ENCODE measurements around the gene IQCK. TPM values are rescaled to one million over a fixed set of nuclear protein-coding genes. Genes with fewer than 3 reads are reported as not detected.

The IQCK gene
- polyA plus RNA-seq, 3 donors: 0.52 to 1.2 (median 0.58) TPM

DNA sequence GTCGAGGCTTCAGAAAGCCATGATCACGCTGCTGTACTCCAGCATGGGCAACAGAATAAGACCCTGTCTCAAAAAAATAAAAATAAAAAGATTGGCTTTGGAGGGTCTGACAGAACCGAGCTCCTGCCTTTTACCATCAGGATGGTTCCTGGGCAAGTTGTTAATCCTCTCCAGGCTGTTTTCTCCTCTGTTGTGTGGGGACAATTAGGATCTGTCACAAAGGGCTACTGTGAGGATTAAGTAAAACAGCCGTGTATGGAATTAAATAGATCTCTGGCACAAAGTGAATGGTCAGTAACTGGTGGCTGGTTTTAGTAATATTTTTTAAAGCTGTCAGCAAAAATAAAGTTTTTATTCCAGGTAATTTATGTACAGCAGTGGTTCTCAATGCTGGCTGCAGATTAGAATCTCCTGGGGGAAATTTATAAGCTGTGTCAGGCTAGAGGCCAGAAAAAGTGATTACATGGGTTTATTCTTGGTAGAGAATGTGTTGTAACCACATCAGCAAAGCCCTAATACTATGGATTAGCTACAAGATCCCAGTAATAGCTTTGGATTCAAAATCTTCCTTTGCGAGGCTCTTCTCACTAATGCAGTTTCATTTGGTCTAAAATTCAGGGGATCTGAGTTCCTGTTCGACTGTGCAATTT lies 119.4 kb downstream of the IQCK start:
- H3K27ac Mint-ChIP-seq: no peak overlapping the region
- H3K27me3 ChIP-seq (ENCODE audit: control insufficient read depth in 2 of 2, insufficient read depth in 2 of 2, low read length in 2 of 2): no peaks in the 10 kb centered on the region
- WGBS (ENCODE audit: insufficient coverage): 92% methylated on average over 2 of the region's 6 CpGs
- H3K36me3 Mint-ChIP-seq: no peaks in the 10 kb centered on the region
- no peak overlapping the region for H3K4me3 ChIP-seq (replicated peaks in 1 of 3; ENCODE audit: low read depth in 2 of 3, low read length in 3 of 3)
- peaks cover 3% of the 10 kb centered on the region for H3K4me1 Mint-ChIP-seq
- no peak overlapping the region for H3K27ac ChIP-seq (ENCODE audit: low read depth in 1 of 2, low read length in 2 of 2)
- no peaks in the 10 kb centered on the region for H3K9me3 ChIP-seq (replicated peaks in 1 of 2; ENCODE audit: control insufficient read depth in 1 of 2, insufficient read depth in 1 of 2, low read length in 2 of 2)
- H3K4me3 Mint-ChIP-seq: no peak overlapping the region
- H3K4me1 ChIP-seq (ENCODE audit: control insufficient read depth in 1 of 2, insufficient read depth in 2 of 2, low read length in 2 of 2): no peaks in the 10 kb centered on the region
- H3K9ac ChIP-seq (ENCODE audit: insufficient read depth, low read length, poor library complexity, severe bottlenecking): no peak overlapping the region
- H3K79me2 ChIP-seq (ENCODE audit: insufficient read depth, low read length): no peaks in the 10 kb centered on the region
- H3K36me3 ChIP-seq (replicated peaks in 1 of 2; ENCODE audit: control insufficient read depth in 1 of 2, insufficient read depth in 2 of 2, low read length in 2 of 2): no peaks in the 10 kb centered on the region
- no peaks in the 10 kb centered on the region for H4K20me1 ChIP-seq (ENCODE audit: insufficient read depth, low read length)
- H3K9me3 Mint-ChIP-seq: peaks cover 0 to 2% (median 0%) of the 10 kb centered on the region in 7 donors
- intact Hi-C loops (cut with micrococcal nuclease): no loop called here
- H3K27me3 Mint-ChIP-seq (ENCODE audit: low read depth in 3 of 3): peaks cover 0 to 3% (median 2%) of the 10 kb centered on the region in 3 donors
- TF ChIP-seq, protein P1, sequence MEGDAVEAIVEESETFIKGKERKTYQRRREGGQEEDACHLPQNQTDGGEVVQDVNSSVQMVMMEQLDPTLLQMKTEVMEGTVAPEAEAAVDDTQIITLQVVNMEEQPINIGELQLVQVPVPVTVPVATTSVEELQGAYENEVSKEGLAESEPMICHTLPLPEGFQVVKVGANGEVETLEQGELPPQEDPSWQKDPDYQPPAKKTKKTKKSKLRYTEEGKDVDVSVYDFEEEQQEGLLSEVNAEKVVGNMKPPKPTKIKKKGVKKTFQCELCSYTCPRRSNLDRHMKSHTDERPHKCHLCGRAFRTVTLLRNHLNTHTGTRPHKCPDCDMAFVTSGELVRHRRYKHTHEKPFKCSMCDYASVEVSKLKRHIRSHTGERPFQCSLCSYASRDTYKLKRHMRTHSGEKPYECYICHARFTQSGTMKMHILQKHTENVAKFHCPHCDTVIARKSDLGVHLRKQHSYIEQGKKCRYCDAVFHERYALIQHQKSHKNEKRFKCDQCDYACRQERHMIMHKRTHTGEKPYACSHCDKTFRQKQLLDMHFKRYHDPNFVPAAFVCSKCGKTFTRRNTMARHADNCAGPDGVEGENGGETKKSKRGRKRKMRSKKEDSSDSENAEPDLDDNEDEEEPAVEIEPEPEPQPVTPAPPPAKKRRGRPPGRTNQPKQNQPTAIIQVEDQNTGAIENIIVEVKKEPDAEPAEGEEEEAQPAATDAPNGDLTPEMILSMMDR (IDR thresholded peaks at IDR 0.05): no peak
- no peak for DNase-seq
- H3K4me2 ChIP-seq (replicated peaks; ENCODE audit: extremely low read depth, low read length, poor library complexity, severe bottlenecking): no peak overlapping the region
- no peak overlapping the region for H2AFZ ChIP-seq (ENCODE audit: insufficient read depth, low read depth, low read length, poor library complexity, severe bottlenecking)

DNA sequence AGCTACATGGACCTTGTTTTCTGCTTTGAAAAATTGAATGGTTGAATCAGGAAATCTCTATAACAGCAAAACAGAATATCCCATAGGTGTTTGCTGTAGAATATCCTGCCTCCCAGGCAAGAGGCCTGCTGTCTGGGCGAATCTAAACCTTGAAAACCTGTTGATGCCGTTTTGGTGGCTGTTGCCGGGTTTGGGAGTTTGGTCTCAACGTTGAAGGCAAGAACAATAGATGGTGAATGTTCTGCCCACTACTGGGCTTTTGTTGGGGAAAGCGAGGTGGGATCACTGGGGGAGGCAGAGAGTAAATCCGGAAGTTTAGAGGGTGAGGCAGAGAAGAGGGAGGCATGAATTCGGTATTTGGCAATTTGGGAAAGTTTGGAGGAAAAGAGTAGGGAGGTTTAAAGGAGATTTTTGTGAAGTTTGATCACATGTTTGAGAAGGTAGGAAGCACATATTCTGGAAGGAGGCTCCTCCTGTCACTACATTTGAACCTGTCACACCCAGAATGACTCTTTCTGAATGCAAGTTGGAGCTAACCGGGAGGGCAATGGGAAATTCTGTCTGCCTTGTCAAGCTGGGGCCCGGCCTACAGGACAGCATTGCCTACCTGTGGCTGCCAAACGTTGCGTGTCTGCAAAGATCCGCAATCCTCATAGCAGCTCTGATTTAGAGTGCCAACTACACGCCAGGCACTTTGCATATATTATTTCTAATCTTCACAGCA lies 120.1 kb downstream of the IQCK start:
- no peak overlapping the region for H3K27ac Mint-ChIP-seq
- no peaks in the 10 kb centered on the region for H4K20me1 ChIP-seq (ENCODE audit: insufficient read depth, low read length)
- TF ChIP-seq, protein P1 (IDR thresholded peaks at IDR 0.05): no peak
- no peak overlapping the region for H3K4me3 ChIP-seq (replicated peaks in 1 of 3; ENCODE audit: low read depth in 2 of 3, low read length in 3 of 3)
- 93% methylated on average over 12 of the region's 13 CpGs for WGBS (ENCODE audit: insufficient coverage)
- no peak overlapping the region for H2AFZ ChIP-seq (ENCODE audit: insufficient read depth, low read depth, low read length, poor library complexity, severe bottlenecking)
- H3K4me3 Mint-ChIP-seq: no peak overlapping the region
- no peaks in the 10 kb centered on the region for H3K9me3 ChIP-seq (replicated peaks in 1 of 2; ENCODE audit: control insufficient read depth in 1 of 2, insufficient read depth in 1 of 2, low read length in 2 of 2)
- no peak overlapping the region for H3K27ac ChIP-seq (ENCODE audit: low read depth in 1 of 2, low read length in 2 of 2)
- H3K36me3 Mint-ChIP-seq: no peaks in the 10 kb centered on the region
- peaks cover 0 to 3% (median 2%) of the 10 kb centered on the region in 3 donors for H3K27me3 Mint-ChIP-seq (ENCODE audit: low read depth in 3 of 3)
- H3K4me1 Mint-ChIP-seq: peaks cover 3% of the 10 kb centered on the region
- H3K79me2 ChIP-seq (ENCODE audit: insufficient read depth, low read length): no peaks in the 10 kb centered on the region
- H3K9me3 Mint-ChIP-seq: no peaks in the 10 kb centered on the region
- no peaks in the 10 kb centered on the region for H3K36me3 ChIP-seq (replicated peaks in 1 of 2; ENCODE audit: control insufficient read depth in 1 of 2, insufficient read depth in 2 of 2, low read length in 2 of 2)
- no peaks in the 10 kb centered on the region for H3K4me1 ChIP-seq (ENCODE audit: control insufficient read depth in 1 of 2, insufficient read depth in 2 of 2, low read length in 2 of 2)
- no peaks in the 10 kb centered on the region for H3K27me3 ChIP-seq (ENCODE audit: control insufficient read depth in 2 of 2, insufficient read depth in 2 of 2, low read length in 2 of 2)
- DNase-seq: no peak
- H3K9ac ChIP-seq (ENCODE audit: insufficient read depth, low read length, poor library complexity, severe bottlenecking): no peak overlapping the region
- H3K4me2 ChIP-seq (replicated peaks; ENCODE audit: extremely low read depth, low read length, poor library complexity, severe bottlenecking): no peak overlapping the region
- intact Hi-C loops (cut with micrococcal nuclease): no loop called here
